Stimulated activated CD8-positive, alpha-beta memory T cell treated with anti-CD3 and anti-CD28 coated beads, Interleukin-4, amount 100 ng/mL, for 1 hour (primary cell): Measurements from ENCODE around the gene HGFAC.

Experiments used
- DNase-seq, 2 donors: peaks; one replicate each; pipeline ENCODE4 v3.0.0-alpha.2; 2020; ENCODE audit warnings: low read depth in 2 of 2, low spot score in 1 of 2

Gene HGFAC

DNA sequence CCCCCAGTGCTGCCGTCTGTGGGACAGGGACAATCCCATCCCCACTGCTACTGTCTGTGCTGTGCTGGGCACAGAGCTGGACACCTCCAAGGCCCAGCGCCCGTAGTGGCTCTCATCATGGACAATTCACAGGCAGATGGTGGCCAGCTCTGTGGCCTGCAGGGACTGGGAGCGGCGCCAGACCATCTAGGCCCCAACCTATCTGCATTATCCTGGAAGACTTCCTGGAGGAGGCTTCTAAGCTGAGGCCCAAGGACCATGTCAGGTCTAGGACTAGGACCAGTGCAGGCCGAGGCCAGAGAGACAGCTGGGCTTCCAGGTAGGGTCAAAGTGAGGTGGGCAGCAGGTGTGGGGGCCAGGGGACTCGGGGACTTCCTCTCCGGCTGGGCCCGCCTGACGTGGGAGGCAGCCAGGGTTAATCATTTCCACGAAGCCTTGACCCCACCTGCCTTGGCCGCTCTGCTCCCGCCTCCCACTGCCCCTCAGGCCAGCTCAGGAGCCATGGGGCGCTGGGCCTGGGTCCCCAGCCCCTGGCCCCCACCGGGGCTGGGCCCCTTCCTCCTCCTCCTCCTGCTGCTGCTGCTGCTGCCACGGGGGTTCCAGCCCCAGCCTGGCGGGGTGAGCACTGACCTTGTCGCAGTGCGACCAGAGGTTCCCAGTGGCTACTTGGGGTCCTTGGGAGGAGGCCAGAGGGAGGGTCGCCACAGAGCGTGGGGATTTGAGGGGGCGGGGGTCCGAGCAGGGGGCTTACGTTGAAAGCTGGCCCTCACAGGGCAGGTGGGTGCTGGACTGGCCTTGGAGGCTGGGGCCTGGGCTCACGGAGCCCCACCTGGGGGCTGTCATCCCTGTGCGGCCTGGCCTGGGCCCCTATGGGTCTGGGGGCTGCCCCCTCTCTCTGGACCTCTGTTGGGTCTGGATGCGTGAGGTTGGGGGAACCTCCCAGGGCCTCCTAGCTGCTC, at the start of gene HGFAC:
HGFAC (plus strand) TSS at position 468 of the 959 bp plus-strand sequence; CDS start at position 502, 34 bp downstream.
- DNase-seq, result no peak

DNA sequence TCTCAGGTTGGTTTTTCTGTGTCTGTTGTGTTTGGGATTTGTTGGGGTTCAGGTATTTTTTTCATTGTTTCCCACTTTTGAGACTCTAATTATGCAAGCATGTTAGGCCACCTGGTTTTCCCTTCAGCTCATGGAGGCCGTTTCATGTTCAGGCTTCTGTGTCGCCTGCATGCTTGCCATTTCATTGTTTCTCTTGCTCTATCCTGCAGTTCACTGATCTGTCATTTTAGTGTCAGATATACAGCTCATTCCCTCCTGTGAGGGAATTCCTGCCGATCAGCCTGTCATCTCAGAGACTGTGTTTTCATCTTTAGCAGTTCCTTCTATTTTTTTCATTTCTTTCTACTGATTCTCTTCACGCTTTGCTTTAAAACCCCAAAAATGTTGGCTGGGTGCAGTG, 49.4 kb upstream of the HGFAC start:
- no peak for DNase-seq

DNA sequence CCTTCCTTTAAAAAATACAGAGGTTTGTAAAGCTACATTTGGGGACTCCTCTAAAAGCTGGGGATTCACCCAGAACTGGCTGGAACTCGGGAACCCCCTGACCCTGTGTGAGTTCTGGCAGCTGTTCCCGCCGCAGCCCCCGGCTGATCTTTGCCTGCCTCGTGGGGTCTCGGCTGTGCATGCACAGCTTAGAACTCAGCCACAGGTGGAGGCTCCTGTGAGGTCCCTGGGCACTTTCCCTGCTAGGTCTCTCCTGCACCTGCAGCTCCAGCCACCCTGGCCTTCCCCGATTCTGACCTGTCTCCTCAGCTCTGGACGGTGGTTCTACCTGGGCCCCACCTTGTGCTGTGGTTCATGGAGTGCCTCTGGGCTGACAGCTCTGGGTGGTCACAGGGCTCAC, 48.6 kb upstream of the HGFAC start:
- no peak for DNase-seq

DNA sequence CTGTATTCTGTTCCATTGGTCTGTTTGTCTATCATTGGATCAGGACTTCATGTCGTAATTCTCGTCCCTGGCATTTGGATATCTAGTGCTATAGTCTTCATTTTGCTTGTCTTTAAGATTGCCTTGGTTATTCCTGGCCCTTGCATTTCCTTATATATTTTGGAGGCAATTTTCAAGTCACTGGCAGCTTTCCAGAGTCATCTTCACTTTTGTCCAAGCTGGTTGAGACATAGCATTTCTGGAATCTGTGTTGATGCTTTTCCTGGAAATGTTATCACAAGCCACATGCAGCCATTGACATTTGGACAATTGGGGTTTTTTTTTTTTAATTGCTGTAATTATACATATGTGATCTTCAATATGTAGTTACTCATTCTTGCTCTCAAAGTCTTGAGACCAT, 45.2 kb upstream of the HGFAC start:
- no peak for DNase-seq

DNA sequence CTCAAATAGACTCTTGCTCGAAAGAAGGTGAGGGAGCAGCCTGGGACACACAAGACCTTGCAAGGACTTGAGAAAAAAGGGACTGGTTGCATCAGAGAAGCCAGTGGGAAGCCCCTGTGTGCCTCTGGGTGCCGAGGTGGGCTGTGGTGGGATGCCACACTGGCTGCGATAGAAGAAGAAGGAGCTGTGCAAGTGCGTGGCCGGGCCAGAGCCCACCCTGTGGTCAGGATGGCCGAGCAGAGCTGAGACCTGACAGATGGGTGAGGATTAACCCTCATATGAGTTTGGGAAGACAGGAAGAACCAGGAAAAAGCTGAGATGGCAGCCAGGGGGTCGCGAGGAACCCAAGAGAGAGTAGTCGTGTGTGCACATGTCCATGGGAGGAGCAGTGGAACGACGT, 44.6 kb upstream of the HGFAC start:
- DNase-seq, result no peak

DNA sequence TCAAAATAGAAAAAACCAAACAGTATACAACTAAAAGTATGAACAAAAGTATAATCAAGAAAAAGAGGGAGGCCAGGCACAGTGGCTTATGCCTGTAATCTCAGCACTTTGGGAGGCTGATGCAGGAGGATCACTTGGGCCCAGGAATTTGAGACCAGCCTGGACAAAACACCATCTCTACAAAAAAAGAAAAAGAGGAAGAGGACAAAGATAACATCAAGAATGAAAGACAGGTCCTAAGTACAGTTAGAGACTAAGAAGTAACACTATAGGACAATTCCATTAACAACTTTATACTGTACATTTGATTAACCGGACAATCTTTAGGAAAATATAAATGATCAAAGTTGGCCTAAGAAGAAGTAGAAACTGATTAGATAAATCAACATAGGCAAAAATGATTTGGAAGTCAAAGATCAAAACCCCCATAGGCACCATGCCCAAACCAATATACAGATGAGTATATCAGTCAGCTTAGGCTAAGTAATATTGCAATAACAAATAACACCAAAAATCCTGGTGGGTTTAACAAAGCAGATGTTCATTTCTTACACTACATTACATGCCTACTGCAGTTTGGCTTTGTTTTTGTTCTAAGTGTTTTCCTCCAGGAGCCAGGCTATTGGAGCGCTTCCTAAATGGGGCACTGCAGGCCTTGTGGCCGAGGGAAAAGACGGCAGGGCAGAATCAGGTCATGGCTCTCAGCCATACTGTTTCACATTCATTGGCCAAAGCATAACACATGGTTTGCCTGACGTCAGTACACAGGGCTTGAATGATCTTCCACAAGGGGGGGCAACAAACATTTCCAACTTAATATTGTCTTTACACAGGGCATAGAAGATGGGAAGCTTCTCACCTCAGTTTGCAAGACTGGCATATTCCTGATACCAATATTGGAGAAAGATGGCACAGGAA, 42.2 kb upstream of the HGFAC start:
- no peak for DNase-seq

DNA sequence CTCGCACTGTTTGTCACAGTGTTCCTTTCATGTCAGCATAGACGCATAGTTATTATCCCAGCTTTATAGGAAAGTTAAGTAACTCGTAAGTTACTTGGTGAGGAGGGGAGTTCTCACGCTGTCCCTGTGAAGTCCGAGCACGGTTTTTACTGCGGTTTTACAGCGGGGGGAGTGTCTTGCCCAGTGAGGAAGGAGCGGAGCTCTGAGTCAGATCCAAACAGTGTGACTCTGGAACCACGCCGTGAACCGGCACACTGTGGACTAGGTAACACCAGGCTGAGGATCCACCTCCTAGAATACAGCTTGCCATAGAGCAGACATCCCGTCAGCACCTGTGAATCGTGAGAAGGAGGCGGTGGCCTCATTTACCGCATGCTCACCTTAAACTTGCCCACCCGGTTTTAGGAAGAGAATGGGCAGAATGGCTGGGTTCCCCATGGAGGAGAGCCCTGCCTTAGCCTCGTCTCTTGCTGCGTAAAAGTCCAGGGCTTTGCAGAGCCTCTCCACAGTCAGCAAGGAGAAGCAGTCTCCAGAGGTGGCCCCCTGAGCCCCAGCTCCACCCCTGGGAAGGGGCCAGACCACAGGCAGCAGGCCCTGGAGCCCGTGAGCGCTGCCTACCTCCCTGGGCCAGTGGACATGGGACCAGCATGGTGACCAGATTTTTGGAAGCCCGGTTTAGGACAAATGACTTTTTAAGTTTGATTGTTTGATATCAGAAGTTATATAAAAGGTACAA, 40.2 kb upstream of the HGFAC start:
- no peak for DNase-seq

DNA sequence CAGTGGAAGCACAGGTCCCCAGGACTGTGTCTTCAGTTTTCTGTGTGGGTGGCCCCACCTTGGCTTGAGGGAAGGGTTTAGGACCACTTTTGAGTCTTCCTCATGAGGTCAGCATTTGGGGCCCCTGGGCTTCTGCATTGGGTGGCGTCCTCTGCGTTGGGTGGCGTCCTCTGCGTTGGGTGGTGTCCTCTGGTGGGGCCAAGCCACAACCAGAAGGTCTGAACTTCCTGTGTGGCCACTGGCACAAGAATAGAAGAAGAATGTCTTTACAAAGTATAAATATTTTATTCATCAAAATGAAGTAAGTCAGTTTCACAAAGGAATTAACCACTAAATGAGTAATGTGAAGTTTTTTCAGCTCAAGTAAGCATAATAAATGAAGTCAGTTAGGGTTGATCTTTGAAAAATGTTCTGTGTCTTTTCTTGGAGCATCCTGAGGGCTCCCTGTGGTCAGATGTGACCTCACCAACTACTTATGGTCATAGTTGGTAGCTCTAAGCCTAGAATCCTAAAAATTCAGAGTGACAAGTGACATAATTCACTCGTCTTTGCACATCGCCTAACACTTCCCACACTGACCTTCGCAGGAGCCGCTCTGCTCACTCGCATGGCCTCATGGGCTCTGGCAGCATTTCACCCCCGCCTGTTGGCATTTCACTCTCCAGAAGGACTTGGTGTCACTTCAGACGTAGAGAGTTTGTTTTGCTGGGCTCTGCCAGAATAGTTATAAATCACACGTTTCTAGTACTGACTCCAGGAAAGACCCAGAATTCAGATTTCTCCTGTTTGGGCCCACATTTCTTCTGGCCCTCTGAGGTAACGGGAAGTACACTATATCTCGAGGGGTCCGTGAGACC, 39.0 kb upstream of the HGFAC start:
- no peak for DNase-seq

DNA sequence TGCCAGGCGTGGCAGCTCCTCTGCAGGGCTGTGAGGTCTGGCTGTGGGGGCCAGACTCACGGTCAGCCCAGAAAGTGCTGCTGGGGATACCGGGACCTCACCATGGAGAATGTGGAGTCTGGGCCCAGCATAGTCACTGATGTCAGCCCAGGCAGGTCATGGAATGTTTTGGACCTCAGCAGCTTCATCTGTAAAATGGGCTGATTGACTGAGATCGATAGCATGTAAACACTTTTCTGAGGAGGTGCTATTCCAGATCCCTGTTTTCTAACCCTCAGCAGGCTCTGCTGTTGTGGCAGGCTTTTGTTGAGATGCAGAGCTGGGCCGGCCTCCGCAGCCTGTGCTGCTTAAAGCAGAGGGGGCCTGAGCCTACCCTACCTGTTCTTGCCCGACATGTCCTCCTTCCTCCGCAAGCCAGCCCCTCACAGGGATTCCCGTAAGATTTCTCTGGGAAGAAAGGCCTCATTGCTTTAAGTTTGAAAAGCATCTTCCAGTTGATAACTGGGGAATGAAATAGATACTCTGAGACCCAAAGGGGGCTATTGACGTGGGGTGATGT, 38.3 kb upstream of the HGFAC start:
- DNase-seq, result no peak

DNA sequence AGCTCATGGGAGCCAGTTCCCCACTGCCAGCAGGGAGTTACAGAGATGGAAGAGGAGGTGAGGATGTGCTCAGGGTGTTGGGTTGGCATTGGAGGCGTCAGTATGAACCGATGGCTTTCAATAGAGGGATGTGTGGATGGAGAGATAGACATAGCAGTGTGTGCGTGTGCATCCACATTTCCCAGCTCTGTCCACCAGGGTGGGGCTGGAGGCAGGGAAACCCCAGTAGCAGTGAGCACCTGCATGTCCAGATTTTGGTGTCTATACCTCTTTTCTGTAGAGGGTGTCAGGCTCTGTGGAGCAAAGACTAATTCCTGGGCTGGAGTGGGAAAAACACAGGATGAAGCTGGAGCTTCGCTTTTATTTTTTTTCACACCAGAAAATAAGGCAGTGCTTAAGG, 37.2 kb upstream of the HGFAC start:
- no peak for DNase-seq

DNA sequence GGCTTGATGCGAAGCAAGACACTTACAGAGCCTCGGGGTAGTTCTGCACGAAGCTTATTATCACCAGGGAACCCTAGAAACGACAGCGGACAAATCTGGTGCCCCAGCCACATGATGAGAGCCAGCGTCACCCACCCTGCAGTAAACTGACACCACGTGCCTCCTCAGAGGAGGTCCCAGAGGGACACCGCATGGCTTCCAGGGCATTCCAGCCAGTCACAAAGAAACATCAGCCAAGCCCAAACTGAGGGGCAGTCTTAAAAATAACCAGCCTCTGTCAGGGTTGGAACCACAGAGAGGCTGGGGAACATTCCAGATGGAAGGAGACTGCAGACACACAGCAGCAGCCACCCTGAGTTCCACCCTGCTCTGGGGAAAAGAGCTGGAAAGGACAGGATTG, 36.6 kb upstream of the HGFAC start:
- no peak for DNase-seq

DNA sequence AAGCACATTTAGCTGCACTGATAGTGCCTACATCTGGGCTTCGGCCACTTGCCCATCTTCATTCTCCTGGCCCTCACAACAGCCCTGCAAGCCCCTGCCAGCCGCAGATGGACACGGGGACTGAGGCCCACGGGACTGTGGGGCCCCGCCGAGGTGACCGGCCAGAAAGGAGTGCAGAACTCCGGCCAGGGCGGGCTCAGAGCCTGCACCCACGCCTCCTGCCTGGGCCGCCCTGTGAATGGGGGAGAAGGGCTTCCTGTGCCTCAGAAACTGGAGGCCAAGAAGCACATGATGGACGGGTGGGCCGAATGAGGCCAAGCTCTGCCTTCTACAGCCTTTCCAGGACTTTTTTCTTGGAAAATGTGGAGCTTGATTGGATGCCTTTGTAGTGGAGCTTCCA, 35.7 kb upstream of the HGFAC start:
- DNase-seq, result no peak

DNA sequence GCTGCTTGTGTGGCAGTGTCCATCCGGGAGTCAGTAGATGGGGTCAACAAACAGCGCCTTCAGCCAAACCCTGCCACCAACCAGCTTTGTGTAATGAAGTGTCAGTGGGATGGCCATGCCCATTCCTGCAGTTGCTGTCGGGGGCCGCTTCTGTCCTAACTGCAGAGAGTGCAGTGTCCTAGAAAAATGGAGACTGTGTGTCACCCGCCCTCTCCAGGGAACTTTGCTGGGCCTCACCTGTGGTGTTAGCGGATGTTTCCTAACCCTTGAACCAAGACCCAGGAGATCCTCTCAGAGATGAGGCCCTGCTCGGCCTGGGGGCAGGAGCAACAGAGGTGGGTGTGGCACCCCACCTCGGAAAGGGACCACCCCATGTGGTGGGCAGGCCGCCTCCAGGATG, 35.3 kb upstream of the HGFAC start:
- no peak for DNase-seq

DNA sequence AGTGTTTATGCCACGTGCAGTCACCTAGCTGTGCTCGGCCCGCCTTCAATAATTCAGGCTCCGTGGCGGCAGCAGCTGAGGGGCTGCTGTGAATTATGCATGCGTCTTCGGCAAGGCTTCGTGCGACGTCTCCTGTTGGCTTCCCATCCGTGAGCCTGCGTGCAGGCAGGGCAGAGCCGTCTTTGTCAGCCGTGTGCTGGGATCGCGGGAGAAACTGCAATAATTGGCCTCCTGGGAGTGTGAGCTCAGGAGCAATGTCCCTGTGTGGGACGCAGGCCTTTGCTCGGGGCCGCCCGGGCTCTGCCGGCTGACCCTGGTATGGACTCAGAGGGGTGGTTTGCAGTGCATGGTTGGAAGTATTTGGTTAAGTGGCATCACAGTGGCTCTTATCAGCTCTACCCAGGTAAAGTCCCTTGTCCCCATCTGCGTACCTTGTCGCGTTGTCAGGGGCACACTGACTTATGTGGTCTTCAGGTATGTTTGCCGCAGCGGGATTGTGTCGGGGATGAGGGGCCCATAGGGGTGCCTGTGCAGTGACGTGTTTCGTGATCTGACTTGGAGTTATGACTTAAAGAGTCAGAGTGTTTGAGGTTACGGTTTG, 34.5 kb upstream of the HGFAC start:
- DNase-seq, result no peak

DNA sequence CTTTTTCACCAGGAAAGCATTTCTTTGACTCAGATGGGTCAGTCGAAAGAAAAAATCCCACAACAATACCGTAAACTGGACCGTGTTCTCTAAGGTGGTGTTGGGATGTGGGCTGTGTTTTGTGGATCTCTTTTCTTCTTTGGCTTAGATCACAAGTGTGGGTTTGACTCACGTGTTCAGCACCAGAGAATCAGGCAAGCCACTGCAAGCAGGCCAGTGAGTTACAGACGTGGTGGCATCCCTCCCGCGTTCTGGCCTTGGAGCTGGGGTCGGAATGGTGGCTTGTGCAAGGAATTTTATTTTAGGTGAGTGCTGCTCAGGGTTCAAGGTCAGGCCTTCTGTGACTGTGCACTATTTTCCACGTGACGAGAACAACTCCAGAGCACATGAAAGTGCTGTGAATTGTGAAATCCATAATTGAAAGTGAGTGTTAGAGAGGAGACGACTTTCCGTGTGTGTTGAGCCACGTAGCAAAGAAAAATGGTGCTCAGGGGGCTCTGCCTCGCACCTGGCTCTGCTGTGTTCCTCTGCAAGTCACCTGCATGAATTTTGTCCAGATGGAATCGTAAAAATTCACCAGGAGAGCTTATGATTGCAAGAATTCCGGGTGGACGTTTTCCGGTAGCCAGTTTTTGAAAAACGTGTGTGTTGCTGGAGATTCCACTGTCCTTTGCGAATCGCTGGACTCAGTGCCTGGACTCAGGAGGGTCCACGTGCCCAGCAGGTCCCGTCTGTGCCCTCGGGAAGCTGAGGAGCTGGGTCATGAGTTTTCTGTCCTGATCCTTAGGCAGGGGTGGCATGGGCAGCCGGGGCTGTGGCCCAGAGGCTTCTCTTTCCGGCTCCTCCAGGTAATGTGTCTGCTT, 33.6 kb upstream of the HGFAC start:
- DNase-seq, result no peak

DNA sequence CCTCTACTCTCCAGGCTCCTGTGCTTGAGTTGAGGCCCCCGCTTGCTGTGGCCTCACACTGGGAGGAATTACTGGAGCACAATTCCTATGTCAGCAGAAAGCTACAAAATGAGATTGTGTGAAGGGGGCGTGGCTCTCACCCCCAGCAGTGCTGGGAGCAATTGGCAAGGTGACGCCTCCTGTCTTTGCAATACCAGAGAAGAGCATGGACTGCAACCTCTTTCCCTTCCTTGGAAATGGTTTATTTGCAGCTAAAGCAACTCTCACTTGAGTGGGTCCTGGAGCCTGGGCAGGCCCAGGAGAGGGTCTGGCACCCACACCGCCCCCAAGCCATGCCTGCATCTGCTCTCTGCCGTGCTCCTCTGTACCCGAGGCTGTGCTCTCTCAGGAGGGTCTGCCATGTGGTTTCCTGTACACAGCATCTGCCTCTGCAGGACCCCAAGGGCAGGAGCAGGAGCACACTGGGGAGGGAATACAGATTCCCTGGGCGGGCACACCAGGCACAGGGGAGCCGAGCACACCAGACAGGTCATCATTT, 32.9 kb upstream of the HGFAC start:
- no peak for DNase-seq

DNA sequence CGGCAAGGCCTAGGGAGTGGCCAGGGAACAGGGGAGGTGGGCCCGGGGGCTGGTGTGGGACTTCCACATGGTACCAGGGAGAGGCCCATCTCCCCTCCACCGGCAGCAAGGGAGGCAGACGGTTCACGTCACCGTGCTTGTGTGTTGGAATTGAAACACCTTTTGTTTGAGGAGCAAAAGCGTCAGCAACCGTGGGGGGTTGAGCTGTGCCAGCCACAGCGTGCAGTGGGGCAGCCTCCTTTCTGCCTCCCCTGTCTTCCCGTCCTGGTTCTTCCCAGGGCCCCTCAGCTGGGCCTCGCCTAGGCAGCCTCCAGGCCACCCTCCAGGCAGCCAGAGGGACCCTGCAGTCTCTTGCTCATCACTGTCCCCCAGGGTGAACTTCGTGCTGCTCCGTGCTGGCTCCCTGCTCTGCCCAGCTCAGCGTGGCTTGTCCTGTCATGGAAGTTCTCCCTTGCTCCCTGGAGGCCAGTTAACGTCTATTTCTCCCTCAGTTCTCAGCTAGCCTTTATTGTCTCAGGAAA, 32.1 kb upstream of the HGFAC start:
- DNase-seq, result no peak
